GM18511 (cell line): ENCODE data around the gene OLFML3.
"Not testable (repeated sequence)": the region's sequence is repeated elsewhere in the genome, so short reads cannot be mapped to it uniquely, and the experiment has no call there.

Source experiments
- ATAC-seq: cut with Tn5 transposase; IDR thresholded peaks from one replicate; pipeline ENCODE4 v1.9.1; 2021; ENCODE audit warnings: mild to moderate bottlenecking, moderate library complexity; ENCODE audit not compliant: unreplicated experiment

OLFML3 gene

GRCh38 chr1:113990961-113991360 is 11.7 kb downstream of the OLFML3 start:
- ATAC-seq, result no peak

GRCh38 chr1:113991467-113991997 is 12.3 kb downstream of the OLFML3 start:
- no peak for ATAC-seq

GRCh38 chr1:113993072-113993471 is 13.8 kb downstream of the OLFML3 start:
- no peak for ATAC-seq

GRCh38 chr1:113993766-113994165 is 14.5 kb downstream of the OLFML3 start:
- ATAC-seq, result no peak

GRCh38 chr1:113995382-113995781 is 16.1 kb downstream of the OLFML3 start:
- ATAC-seq, result no peak

GRCh38 chr1:113998361-113998760 is 19.1 kb downstream of the OLFML3 start:
- ATAC-seq, result no peak

GRCh38 chr1:113999233-113999632 is 20.0 kb downstream of the OLFML3 start:
- no peak for ATAC-seq

GRCh38 chr1:113999799-114000198 is 20.5 kb downstream of the OLFML3 start:
- ATAC-seq, result no peak

- no peak for ATAC-seq
Observed at GRCh38 chr1:114000406-114000805, 21.1 kb downstream of the OLFML3 start.

- no peak for ATAC-seq
Observed at GRCh38 chr1:114002492-114003239, 23.4 kb downstream of the OLFML3 start.

GRCh38 chr1:114003431-114003830 is 24.2 kb downstream of the OLFML3 start:
- no peak for ATAC-seq

- not testable (repeated sequence) for ATAC-seq
Observed at GRCh38 chr1:114006825-114007224, 27.6 kb downstream of the OLFML3 start.

GRCh38 chr1:114008480-114008941 is 29.2 kb downstream of the OLFML3 start:
- no peak for ATAC-seq

- ATAC-seq, result no peak
Observed at GRCh38 chr1:114008993-114009392, 29.7 kb downstream of the OLFML3 start.

GRCh38 chr1:114009393-114009792 is 30.1 kb downstream of the OLFML3 start:
- no peak for ATAC-seq

GRCh38 chr1:114010433-114011184 is 31.3 kb downstream of the OLFML3 start:
- ATAC-seq, result no peak

GRCh38 chr1:114011796-114012195 is 32.5 kb downstream of the OLFML3 start:
- ATAC-seq, result no peak

GRCh38 chr1:114015075-114015474 is 35.8 kb downstream of the OLFML3 start:
- no peak for ATAC-seq

- not testable (repeated sequence) for ATAC-seq
Observed at GRCh38 chr1:114019724-114020123, 40.5 kb downstream of the OLFML3 start.

- ATAC-seq, result no peak
Observed at GRCh38 chr1:114021665-114022099, 42.4 kb downstream of the OLFML3 start.

GRCh38 chr1:114022877-114023276 is 43.6 kb downstream of the OLFML3 start:
- no peak for ATAC-seq

GRCh38 chr1:114023377-114023776 is 44.1 kb downstream of the OLFML3 start:
- no peak for ATAC-seq
